NCI-H524 treated with DMSO at 0.1 percent for 48 hours (cell line): ENCODE measurements around the gene JMJD6.
A peak's percentile ranks its signal among the peaks of the same experiment; 100 is the strongest.

Source experiments
- DNase-seq: peaks from one replicate; lab custom pipeline; 2025; lab: John Stamatoyannopoulos, UW

The JMJD6 gene

DNA sequence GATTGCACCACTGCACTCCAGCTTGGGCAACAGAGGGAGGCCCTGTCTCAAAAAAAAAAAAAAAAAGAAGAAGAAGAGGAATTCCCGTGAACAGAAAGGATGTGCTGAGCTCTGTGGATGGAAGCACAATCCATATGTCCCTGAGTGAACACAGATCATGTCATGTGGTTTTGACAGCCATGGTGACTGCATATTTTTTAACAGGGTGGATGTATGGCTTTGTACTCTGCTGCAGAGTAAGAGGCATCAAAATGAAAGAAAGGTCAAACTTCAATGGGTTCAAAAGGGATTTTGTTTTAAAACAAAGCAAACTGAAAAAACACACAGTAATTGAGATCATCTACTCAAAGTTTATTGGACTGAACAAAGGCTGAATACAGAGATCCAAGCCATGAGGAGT, 47.2 kb downstream of the JMJD6 start:
- no peak for DNase-seq

DNA sequence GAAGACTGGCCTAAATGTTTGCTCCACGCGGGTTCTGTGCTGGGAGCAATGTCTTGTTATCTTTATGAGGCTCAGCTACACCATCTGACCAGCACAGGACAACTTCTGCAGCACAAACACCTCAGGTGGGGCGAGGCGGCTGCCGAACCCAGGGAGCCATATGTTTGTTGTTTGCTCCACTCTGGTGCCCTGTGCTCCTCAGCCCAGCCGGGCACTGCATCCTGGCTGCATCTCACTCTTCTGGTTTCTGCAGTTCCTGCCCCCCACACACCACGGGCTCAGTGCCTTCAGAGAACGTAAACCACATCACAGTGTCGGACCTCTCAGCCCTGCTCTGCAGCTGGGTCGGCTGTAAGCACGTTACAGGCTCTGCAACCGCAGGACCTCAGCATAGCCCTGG, 48.1 kb downstream of the JMJD6 start:
- no peak for DNase-seq

DNA sequence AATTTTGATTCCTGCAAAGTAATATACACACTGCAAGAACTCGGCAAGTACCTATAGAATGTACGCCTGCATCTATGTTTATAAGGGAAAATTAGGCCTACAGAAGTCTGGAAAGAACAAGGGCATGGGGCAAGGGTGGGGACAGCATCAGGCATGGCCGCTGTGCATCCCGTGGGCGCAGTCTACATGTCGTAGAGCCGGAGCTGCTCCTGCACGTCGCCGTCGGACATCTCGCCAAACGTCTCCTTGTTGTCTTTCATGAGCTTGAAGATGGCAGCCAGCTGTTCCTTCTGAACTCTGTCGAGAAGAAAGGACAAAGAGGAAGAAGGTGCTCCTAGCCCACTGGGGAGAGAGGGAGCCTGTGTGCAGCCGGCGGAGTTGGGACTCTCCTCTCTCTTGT, 49.0 kb downstream of the JMJD6 start:
- no peak for DNase-seq

DNA sequence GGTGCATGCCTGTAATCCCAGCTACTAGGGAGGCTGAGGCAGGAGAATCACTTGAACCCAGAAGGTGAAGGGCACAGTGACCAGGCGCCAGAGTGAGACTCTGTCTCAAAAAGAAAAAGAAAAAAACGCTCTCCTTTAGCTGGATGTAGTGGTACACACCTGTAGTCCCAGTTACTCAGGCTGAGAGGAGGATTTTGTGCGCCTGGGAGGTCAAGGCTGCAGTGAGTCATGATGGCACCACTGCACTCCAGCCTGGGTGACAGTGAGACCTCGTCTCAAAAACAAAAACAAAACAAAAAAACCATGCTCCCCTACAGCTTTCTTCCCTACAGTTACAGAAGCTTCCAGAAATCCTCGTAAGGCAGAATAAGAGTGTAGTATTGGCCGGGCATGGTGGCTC, 49.8 kb downstream of the JMJD6 start:
- DNase-seq = no peak

DNA sequence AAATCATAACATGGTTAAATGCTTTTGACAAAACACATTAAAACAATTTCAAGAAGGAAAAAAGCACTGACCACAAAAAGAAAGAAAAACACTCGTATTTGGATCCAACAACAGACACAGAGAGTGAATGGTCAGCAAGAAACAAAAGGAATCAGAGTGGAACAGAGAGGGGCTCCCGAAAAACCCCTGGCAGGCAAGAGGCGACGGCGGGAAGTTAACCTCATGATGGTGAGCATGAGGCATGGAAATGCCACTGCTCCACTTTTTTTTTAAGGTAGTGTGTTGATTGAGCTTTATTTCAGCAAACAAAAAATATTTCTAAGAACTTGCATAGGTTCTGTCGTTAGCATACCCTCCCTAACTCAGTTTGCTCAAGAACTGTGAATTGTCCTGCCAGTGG, 50.8 kb downstream of the JMJD6 start:
- no peak for DNase-seq

- no peak for DNase-seq
These were observed 51.8 kb downstream of the JMJD6 start for GRCh38 chr17:76674600-76674999.

DNA sequence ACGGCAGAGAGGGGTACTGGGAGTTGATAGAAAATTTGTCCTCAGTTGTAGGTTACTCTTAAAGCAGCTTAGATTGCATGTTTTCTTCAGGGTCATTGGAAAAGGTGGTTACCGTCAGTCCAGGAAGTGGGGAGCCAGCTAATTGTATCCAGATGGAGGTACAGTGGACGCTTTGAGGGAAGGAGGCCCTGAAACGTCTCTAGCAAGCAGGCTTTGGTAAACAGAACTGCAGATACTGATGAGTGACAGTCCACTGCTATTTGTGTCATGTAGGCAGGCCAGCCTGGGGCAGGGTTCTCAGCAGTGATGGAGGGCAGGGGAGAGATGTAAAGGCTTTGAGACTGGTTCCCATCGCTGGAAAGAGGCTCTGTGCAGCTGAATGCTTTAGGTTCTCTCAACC, 52.7 kb downstream of the JMJD6 start:
- DNase-seq = no peak

DNA sequence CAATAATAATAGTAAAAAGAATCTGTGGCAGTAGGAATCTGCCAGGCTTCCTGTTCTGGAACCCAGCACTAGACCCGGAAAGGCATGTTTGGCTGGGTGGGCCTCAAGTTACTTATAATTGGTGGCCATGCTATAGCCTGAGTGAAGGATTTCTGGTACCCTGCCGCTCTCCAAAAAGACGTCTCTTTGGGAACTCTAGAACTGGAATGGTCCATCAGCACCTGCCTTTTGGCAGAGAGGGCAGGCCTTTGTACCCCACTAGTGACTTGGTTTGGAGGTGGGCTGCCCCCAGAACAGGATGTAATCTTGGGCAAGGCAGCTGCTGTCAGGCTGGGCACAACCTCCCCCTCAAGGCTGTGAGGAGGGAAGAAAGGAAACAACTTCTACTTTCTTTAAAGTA, 53.5 kb downstream of the JMJD6 start:
- DNase-seq = no peak

DNA sequence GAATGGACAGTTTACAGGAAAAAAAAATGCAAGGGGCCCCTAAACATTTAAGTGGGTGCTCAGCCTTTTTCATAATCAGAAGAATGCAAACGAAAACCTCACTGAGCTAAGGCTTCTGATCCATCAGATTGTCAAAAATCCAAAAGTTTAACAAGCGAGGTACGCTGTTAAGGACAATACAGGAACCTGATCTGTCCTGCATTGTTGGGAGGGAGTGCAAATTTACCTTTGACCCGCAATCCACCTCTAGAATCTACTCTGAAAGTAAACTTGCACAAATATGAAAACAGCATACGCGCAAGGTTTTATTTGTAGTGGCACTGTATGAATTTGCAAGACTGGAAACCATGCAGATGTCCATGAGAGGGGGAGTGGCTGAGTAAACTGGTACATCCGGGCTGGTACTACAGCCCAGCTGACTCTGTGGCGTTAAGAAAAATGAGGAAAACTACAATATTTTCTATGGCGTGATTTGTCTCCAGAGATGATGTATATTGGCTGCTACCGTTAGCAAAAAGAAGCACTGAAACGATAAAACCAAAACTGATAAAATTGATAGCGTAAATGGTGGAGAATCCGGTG, 54.0 kb downstream of the JMJD6 start:
- no peak for DNase-seq

GRCh38 chr17:76671912-76672262, 54.5 kb downstream of the JMJD6 start:
- no peak for DNase-seq

GRCh38 chr17:76671123-76671911, 55.1 kb downstream of the JMJD6 start:
- peak; percentile 100 for DNase-seq

GRCh38 chr17:76670718-76671122, 55.7 kb downstream of the JMJD6 start:
- DNase-seq = no peak

DNA sequence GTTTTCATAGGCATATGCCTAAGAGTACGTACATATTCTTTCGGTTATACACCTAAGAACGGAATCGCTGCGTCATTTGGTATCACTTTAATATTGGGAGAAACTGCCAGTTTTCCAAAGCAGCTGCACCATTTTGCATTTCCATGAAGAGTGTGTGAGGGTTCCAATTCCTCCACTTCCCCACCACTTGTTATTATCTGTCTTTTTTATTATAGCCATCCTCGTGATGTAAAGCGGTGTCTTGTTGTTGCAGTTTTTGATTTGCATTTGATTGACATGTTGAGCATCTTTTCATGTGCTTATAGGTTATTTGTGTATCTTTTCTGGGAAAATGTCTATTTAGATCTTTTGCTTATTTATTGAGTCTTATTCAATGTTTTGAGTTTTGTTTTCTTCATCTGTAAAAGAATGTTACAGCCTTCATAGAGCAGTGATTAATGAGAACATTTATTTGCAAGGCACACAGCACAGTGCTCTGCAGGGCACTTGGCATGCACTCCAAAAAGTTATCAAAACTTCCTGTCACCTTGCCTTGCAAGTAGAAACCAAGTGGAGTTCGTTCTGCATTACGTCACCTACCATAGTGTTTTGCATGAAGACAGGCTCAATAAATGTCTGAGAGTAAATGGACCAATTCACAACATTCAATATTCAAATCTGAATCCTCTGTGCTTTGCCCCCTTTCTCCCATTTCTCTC, 56.2 kb downstream of the JMJD6 start:
- DNase-seq = no peak
